Upper lobe of left lung (tissue), 6 donors: ENCODE results near the gene ELK3. TPM values are rescaled to one million over a fixed set of nuclear protein-coding genes. Genes with fewer than 3 reads are reported as not detected.
A peak's percentile ranks its signal among the peaks of the same experiment; 100 is the strongest.

ENCODE experiments used
- ATAC-seq, 2 donors: fragments of 200-7000 bp; cut with Tn5 transposase; one replicate each; pipeline ENCODE4 v1.9.1; 2022; ENCODE audit warnings: mild to moderate bottlenecking in 2 of 2, moderate library complexity in 2 of 2; ENCODE audit not compliant: low FRiP score in 2 of 2
- DNase-seq, 2 donors: peaks; one replicate each; pipeline ENCODE4 v3.0.0-alpha.2; 2019 to 2020
- H3K27ac ChIP-seq, 4 donors: fragments of 200-600 bp; sonication (generic); one replicate each; pipeline ENCODE4 v1.5.1; 2016 to 2019
- H3K27me3 ChIP-seq, 4 donors: fragments of 200-600 bp; sonication (generic); one replicate each; pipeline ENCODE4 v1.5.1; 2017 to 2019
- H3K36me3 ChIP-seq, 4 donors: fragments of 200-600 bp; sonication (generic); one replicate each; pipeline ENCODE4 v1.5.1; 2016 to 2019
- H3K4me1 ChIP-seq, 4 donors: fragments of 200-600 bp; sonication (generic); one replicate each; pipeline ENCODE4 v1.5.1; 2018 to 2019
- H3K4me3 ChIP-seq, 4 donors: fragments of 200-600 bp; sonication (generic); one replicate each; pipeline ENCODE4 v1.5.1; 2017 to 2019; ENCODE audit warnings: mild to moderate bottlenecking in 2 of 4, moderate library complexity in 1 of 4
- H3K9me3 ChIP-seq, 4 donors: fragments of 200-600 bp; sonication (generic); one replicate each; pipeline ENCODE4 v1.5.1; 2018 to 2019
- CTCF ChIP-seq, 6 experiments: fragments of 450-650 bp in 4 of 6; fragments of 200-600 bp in 2 of 6; sonication (generic) in 2 of 6; IDR thresholded peaks; one replicate each; pipeline ENCODE4 v1.5.1; 2016 to 2019; ENCODE audit warnings: antibody characterized with exemption in 6 of 6
- EP300 ChIP-seq, 4 donors: sonication (generic); formaldehyde crosslinking; IDR thresholded peaks; one replicate each; pipeline ENCODE4 v1.5.1; 2017; ENCODE audit warnings: antibody characterized with exemption in 4 of 4, control low read depth in 2 of 4
- POLR2A ChIP-seq, 4 donors: fragments of 450-650 bp; IDR thresholded peaks; one replicate each; pipeline ENCODE4 v1.5.1; 2016 to 2017; ENCODE audit warnings: antibody characterized with exemption in 4 of 4, mild to moderate bottlenecking in 2 of 4
- POLR2AphosphoS5 ChIP-seq, 2 donors: sonication (generic); formaldehyde crosslinking; IDR thresholded peaks; one replicate each; pipeline ENCODE4 v1.5.1; 2017; ENCODE audit warnings: antibody characterized with exemption in 2 of 2
- WGBS, 2 donors: methylation state at CpG; one replicate each; pipeline ENCODE4 v1.1.5; 2017 to 2018; 5-methylcytosine and 5-hydroxymethylcytosine counted together
- total RNA-seq, 6 donors: library from RNA; depleted of rRNA in 4 of 6; stranded (reverse); fragments of >200 nt in 4 of 6; gene quantifications; one replicate each; pipeline versions ENCODE4 v1.1.0 to v1.2.1, GENCODE V29; 2016 to 2021
- donor health status: DM: no; HTN: no; CAD: no; lungs with moderate emphysema.
- donor health status: DM: no; HTN: yes; CAD: no; lungs with severe emphysema.

The ELK3 gene
- total RNA-seq, 6 donors from 2014 or later: 7.3 to 38.4 (median 22.1) TPM

GRCh38 chr12:96208346-96208745, 14.2 kb downstream of the ELK3 start:
- H3K9me3 ChIP-seq: no peaks in the 10 kb centered on the region
- DNase-seq (no peak), ATAC-seq (no peak)
- 58 to 60% methylated on average over 2 of the region's 2 CpGs for WGBS, 2 donors
- no peaks in the 10 kb centered on the region for H3K36me3 ChIP-seq
- H3K27ac ChIP-seq: peak overlapping the region in 3 of 4 donors; percentile 6 to 64 (median 13)
- TF ChIP-seq POLR2A (IDR thresholded peaks at IDR 0.05): no peak
- no peak for TF ChIP-seq POLR2AphosphoS5 (IDR thresholded peaks at IDR 0.05)
- no peak for TF ChIP-seq CTCF (IDR thresholded peaks at IDR 0.05)
- no peak for TF ChIP-seq EP300 (IDR thresholded peaks at IDR 0.05)
- H3K4me1 ChIP-seq: peaks cover 46 to 61% (median 53%) of the 10 kb centered on the region in 4 donors
- no peaks in the 10 kb centered on the region for H3K27me3 ChIP-seq
- no peak overlapping the region for H3K4me3 ChIP-seq

GRCh38 chr12:96208801-96209549, 14.8 kb downstream of the ELK3 start:
- peak; percentile 20 to 28 for ATAC-seq
- WGBS, 2 donors: 42 to 51% methylated on average over 9 to 10 of the region's 10 CpGs
- H3K36me3 ChIP-seq: peaks cover 0 to 2% (median 0%) of the 10 kb centered on the region in 4 donors
- no peak overlapping the region for H3K4me3 ChIP-seq
- no peaks in the 10 kb centered on the region for H3K27me3 ChIP-seq
- peak overlapping the region in 3 of 4 donors; percentile 2 to 55 (median 6) for H3K27ac ChIP-seq
- TF ChIP-seq POLR2A (IDR thresholded peaks at IDR 0.05): no peak
- TF ChIP-seq EP300 (IDR thresholded peaks at IDR 0.05): no peak
- TF ChIP-seq CTCF (IDR thresholded peaks at IDR 0.05): no peak
- no peak for TF ChIP-seq POLR2AphosphoS5 (IDR thresholded peaks at IDR 0.05)
- no peak for DNase-seq
- peaks cover 46 to 64% (median 55%) of the 10 kb centered on the region in 4 donors for H3K4me1 ChIP-seq
- no peaks in the 10 kb centered on the region for H3K9me3 ChIP-seq

DNA sequence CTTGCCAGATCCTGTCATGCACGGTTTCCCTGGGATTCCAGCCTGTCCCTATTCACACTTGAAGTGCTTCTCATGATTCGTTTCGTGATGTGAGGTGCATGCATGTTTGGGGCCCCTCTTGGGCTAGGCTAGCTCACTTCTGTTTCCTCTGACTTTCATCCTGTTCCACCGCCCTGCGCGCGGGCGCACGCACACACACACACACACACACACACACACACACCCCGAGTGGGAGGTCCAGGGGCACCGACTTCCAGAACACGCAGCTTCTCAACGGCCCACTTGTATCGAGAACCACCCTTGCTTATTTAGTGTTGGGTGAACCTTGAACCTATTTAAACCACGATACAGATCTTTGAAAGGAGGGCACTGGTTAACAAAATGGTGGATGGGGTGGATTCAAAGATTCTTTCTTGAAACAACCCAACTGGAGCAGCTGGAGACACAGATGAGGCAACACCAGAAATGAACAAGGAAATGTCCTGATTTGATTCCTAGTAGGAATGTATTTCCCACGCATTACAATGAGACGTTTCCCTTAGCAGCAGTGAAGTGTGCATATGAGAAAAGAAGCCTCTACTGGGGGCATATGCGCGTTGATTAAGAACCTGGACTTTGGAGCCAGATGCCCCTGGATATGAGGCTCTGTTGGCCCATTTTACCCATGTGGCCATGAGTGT, 16.3 kb downstream of the ELK3 start:
- H3K4me1 ChIP-seq: peaks cover 51 to 78% (median 60%) of the 10 kb centered on the region in 4 donors
- H3K27me3 ChIP-seq: no peaks in the 10 kb centered on the region
- ATAC-seq (no peak), DNase-seq (no peak)
- H3K36me3 ChIP-seq: peaks cover 0 to 3% (median 0%) of the 10 kb centered on the region in 4 donors
- WGBS, 2 donors: 32 to 37% methylated on average over 14 to 19 of the region's 19 CpGs
- no peak overlapping the region for H3K4me3 ChIP-seq
- peak overlapping the region; percentile 36 to 55 (median 40) for H3K27ac ChIP-seq
- H3K9me3 ChIP-seq: no peaks in the 10 kb centered on the region
- TF ChIP-seq POLR2AphosphoS5 (IDR thresholded peaks at IDR 0.05) (no peak), CTCF (IDR thresholded peaks at IDR 0.05) (no peak), EP300 (IDR thresholded peaks at IDR 0.05) (no peak), POLR2A (IDR thresholded peaks at IDR 0.05) (no peak)

DNA sequence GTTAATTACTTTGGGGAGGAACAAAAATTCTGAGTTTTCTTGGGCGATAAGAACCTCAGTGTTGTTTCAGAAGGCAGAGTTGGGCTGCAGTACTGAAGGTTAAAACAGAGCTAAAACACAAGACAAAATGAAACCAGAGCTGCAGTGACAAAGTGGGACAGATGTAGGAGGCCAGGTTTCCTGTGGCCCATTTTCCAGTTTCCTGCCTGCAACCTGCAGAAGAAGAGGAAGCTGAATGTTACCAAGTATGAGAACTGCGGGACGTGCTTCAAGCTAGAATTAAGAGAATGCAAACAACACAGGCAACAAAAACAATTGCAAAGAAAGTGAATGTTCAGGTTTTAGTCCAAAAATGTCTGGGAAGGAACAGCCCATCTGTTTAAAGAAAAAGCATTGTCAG, 17.8 kb downstream of the ELK3 start:
- DNase-seq (no peak), ATAC-seq (no peak)
- peaks cover 0 to 3% (median 0%) of the 10 kb centered on the region in 4 donors for H3K36me3 ChIP-seq
- no peaks in the 10 kb centered on the region for H3K9me3 ChIP-seq
- H3K4me3 ChIP-seq: no peak overlapping the region
- H3K27me3 ChIP-seq: no peaks in the 10 kb centered on the region
- 36 to 42% methylated on average over 3 of the region's 3 CpGs for WGBS, 2 donors
- H3K27ac ChIP-seq: peak overlapping the region in 2 of 4 donors; percentile 36 to 55
- peaks cover 41 to 71% (median 60%) of the 10 kb centered on the region in 4 donors for H3K4me1 ChIP-seq
- no peak for TF ChIP-seq POLR2A (IDR thresholded peaks at IDR 0.05)
- no peak for TF ChIP-seq CTCF (IDR thresholded peaks at IDR 0.05)
- no peak for TF ChIP-seq EP300 (IDR thresholded peaks at IDR 0.05)
